Measurements from ENCODE around the gene FAM81A.

FAM81A gene

DNA sequence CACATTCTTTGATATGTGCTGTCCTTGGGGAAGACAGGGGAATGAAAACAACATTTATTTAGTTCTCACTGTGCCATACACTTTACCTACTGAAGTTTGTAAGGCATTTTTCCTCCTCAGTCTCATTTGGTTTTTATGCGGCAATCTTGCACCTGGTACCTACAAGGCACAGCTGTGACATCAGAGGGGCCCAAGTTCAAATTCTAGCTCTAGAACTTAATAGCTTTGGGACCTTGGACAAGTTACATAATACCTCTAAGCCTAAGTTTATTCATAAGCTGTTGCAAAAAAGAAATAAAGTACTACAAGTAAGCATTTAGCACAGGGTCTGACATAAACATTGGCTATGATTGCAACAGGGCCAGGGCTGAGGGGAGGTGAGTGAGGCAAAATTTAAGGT lies 5.6 kb upstream of the FAM81A start:
- no peak for TF ChIP-seq CTCF (IDR thresholded peaks at IDR 0.05)
- no peak for DNase-seq (ENCODE audit: low spot score)
- H3K27ac ChIP-seq, result no peak overlapping the region
- H3K4me3 ChIP-seq, result no peak overlapping the region

- Histone ChIP-seq H3K4me3 (no peak overlapping the region), H3K27ac (no peak overlapping the region)
- TF ChIP-seq CTCF (IDR thresholded peaks at IDR 0.05), result no peak
- no peak for DNase-seq (ENCODE audit: low spot score)
Observed at GRCh38 chr15:59434481-59434880, 3.5 kb upstream of the FAM81A start.

GRCh38 chr15:59436774-59437141 lies 1.2 kb upstream of the FAM81A start:
- no peak for DNase-seq (ENCODE audit: low spot score)
- peak overlapping the region; percentile 88 for H3K4me3 ChIP-seq
- no peak for TF ChIP-seq CTCF (IDR thresholded peaks at IDR 0.05)
- peak overlapping the region in 1 of 2 donors; percentile 66 for H3K27ac ChIP-seq

DNA sequence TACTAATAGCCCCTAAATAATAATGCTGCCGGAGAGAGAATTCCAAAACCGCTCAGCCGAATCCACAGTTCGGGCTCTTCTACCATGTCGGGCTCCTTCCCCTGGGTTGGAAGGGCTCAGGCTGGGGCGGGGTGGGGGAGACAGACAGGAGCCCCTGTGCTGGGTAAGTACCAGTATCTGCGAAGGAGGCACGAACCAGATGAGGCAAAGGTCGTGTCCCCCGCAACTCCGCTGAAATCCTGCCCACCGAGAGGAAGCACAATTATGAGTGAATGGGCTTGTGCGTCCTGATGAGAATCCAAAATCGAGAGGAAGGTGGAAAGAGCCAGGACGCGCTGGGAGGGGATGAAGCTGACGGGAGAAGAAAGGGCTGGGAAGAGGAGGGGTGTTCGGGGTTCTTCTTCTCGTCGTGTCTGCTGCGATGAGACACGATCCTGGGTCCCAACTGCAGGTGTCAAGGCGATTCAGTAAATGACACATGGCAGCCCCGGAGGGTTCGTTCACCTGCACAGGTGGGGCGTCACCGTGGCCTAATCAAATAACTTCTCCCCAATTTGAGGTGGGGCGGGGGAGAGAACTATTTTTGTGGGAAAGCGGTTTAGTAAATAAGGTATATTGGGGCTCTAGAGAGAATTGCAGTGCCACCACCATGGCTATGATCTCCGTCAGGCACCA lies 707 bp upstream of the FAM81A start:
- DNase-seq (ENCODE audit: low spot score), result no peak
- peak overlapping the region; percentile 50 to 66 for H3K27ac ChIP-seq
- peak overlapping the region; percentile 88 for H3K4me3 ChIP-seq
- TF ChIP-seq CTCF (IDR thresholded peaks at IDR 0.05), result no peak

DNA sequence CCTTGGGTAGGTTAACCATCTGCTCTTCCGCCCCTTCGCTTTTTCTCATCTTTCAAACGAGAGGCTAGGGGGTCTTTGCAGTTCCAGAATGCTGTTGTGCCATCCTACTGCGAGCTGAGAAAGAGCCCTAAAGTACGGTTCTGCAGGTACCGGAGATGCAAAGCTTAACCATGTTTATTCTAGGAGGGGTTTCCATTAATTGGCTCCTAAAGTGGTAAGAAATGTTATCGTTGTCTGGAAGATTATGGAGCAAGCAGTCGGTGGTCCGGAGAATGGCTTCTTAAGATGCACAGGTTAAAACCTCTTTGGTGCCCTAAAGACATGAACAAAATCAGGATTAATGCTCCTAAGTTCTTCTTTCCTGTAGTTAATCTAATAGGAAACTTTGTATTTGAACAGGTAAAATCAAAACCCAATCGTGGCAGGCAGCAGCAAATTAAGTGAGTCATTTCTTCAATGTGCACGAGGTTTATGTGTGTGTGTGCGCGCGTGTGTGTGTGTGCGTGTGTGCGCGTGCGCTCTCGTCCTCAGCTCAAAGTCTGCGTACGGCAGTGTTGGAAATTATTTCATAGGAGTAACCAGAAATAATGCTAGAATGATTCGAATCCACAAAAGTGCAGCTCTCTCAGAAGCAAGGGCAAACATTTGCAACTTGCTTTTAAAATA lies 772 bp downstream of the FAM81A start:
- TF ChIP-seq CTCF (IDR thresholded peaks at IDR 0.05), result no peak
- H3K4me3 ChIP-seq, result peak overlapping the region; percentile 88
- peak overlapping the region in 1 of 2 donors; percentile 56 for H3K27ac ChIP-seq
- DNase-seq (ENCODE audit: low spot score), result no peak

- TF ChIP-seq CTCF (IDR thresholded peaks at IDR 0.05), result no peak
- DNase-seq (ENCODE audit: low spot score), result no peak
- Histone ChIP-seq H3K27ac (no peak overlapping the region), H3K4me3 (no peak overlapping the region)
Observed at GRCh38 chr15:59439576-59439975, 1.6 kb downstream of the FAM81A start.

Measured in coronary artery (tissue), 2 donors.